GM19193 (cell line): ENCODE data around the gene SUOX.

Source experiments
- POLR2A ChIP-seq: IDR thresholded peaks from 4 replicates; pipeline ENCODE4 v1.6.1; 2011; ENCODE audit not compliant: insufficient read depth, insufficient read length; ENCODE audit errors: extremely low read depth

SUOX gene

DNA sequence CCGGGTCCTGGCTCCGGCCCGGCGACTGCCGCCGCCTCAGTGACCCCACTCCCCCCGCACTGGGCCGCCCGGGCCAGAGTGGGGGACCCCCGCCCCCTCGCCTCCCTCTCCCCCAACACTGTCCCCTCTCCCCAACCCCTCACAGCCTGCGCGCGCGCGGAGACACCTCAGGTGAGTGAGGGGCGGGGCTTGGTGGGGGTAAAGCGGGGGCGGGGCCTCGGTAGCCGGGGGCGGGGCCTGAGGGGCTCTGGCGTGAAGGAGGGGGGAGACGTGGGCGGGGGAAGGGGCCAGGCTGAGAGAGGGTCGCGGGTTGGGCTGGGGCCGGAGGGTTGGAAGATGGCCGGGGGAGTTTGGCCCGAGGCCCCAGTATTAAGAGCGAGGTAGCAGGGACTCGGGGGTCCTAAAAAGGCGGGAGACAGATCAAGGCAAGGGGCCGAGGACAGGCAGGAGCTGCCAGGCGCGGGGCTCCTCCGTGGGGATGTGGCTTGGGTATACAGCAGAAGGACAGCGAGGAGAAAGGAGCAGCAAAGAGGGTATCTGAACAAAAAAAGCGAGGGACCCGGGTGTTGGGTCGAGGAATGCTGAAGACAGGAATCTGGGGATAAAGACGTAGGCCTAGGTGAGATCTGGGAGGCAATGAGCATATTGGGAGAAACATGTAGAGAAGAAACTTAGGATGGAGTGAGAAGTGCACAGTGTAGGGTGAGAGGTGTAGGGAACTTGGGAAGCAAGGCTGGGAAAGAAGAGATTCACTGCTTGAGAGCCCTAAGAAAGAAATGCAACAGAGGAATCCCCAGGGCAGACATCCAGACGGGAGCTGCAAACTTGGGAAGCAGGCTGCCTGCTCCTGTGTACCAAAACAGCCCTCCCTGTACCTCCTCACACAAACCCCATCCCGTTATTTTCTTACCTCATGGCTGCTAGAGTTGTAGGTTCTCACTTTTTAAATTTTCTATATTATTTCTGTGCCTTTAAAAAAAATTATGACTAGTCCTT lies 10.8 kb downstream of the SUOX start:
- TF ChIP-seq POLR2A, result no peak

DNA sequence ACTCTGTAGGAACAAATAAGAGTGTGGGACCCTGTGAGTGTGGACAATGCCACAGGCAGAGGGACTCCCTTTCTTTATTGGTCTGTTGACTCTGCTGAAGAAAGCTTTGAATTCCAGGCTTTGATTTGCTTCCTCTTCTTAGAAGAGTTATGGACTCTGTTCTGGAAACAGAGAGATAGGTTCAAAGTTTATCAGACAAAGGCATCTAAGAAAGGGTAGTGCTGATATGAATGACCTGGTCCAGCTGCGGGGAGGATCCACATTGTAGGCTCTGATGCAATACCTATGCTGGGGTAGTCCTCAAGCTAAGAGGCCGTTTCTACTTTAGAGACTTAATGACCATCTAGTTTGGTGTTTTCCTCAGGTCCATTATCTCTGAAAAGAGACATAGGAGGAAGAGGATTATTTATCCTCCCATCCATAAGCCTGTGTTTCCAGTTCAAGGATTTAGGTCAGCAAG lies 13.1 kb downstream of the SUOX start:
- TF ChIP-seq POLR2A, result no peak

DNA sequence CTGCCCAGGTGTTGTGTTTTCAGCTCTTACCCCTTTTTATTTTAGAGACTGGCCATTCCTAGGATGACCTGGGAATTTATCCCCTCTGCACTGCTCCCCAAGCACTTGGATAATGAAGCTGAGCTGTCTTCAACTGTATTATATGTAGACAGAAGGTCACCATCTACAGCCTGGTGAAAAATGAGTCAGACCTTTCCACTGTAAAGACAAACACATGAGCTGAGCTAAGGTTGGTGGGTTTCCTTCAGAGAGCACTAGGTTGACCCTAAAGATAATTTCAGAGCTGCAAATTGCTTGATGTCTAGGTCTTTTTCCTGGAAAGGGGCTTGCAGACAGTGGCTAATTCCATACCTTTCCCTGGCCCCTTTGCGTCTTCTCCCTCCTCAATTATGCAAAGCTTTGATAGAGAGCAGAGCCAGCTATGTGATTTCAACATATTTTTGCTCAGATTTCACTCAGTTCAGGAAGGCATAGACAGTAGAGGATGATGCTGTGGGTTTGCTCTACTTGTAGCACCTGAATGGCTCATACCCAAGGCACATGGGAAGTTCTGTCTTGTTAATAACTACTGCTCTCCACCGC lies 14.5 kb downstream of the SUOX start:
- TF ChIP-seq POLR2A, result no peak

DNA sequence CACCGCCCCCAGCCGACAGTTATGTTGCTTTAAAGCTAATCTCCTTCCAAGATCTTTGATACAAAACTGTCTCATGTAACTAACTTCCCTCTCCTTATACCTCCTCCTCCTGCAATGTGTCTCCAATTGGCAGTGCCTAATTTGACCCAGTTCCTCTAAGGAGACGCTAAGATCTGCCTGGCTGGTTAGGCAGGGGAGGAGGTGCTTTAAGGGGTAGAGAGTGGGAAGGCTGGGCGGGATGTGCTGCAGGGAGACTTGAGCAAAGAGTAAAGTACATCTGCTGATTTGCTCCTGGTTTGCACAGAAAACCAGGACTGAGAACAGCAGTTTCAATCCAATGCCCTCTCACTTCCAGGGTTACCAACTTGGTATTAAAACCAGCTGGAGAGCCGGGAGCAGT lies 16.4 kb downstream of the SUOX start:
- no peak for TF ChIP-seq POLR2A

DNA sequence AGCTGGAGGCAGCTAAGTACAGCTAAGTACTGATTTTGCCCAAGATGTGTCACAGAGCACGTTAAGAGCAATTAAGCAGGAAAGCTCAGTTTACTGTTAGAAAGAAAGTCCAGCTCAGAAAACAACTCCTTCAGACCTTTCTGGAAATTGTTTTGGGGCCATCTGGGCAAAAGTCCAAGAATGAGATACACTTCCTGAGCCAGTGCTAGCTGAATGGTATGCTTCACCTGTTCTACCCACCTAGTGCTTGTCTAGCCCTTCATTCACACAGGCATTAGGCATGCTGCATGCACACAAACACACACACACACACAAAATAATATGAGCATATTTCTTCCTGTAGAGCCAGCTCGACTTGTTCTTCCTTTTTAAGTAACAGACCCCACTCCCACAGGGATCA lies 17.1 kb downstream of the SUOX start:
- no peak for TF ChIP-seq POLR2A

DNA sequence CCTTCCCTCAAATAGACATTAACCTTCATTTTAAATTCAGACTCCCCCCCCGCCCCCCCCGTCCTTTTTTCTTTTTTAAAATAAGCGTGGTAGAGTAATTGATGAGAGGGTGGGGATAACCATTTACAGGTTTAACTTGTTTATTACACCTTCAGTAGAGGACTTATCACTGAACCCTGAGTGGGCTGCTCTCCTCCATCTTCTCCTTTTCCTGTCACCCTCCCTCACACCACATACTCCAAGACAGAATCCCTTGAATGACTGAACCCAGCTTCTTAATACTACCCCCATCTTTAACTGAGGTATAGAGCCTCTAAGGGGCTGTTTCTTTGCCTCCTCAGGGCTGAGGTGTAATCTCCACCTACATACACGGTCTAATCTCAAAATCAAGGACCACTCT lies 20.1 kb downstream of the SUOX start:
- no peak for TF ChIP-seq POLR2A

DNA sequence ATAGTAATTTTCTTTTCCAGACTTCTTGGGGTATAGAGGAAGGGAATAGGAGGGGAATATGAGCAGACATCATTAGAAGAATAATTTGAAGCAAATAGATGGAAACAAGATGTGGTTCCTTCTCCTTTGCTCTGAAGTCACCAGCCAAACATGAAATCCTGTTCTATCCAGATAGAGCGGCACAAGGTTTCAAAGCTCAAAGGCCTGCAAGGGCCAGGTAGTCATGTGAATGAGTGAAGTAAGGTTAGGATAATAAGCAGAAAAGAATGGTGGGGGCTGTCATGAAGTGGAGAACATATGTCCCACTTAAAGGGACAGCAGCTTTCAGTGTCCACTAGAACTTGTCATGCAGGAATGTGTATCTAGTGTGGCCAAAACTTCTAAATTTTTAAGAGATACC lies 21.3 kb downstream of the SUOX start:
- TF ChIP-seq POLR2A, result no peak

DNA sequence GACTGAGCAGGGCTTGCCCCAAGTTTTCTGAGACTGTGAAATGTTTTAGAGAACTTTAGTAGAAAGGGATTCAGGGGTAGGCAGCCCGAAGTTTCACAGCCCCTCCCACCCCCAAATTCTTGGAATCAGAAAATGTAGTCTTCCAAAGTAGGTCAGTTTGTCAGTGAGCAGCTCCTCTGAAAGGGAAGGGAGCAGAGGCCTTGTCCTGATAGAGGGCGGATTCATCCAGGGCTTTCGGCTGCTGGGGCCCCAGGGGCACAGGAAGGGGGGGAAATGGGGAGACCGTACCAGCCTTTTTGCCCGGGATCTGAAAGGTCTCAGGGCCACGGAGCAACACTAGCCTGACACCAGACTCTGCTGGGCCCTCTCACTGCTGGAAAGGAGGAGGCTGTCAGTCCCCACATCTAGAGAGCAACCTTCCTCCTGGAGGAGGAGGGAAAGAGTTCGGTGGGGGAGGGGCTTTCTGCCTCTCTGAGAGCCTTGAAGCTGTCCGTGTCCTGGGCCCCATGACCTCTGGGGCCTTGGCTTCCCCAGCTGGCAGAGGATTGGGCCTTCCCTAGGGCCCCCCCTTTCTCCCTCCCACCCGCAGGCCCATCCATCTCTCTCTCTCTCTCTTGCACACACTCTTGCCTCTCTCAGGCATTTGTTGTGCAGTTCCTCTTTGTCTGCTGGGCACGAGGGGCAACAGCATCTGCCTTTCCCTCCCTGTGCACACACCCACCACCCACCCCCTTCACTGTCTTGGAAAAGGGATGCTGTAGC lies 23.5 kb downstream of the SUOX start, which contains the start of gene IKZF4:
Gene IKZF4, plus strand, starts transcription at position 621 of the 762 bp plus-strand sequence. CDS start 451 bp downstream, outside the sequence.
- TF ChIP-seq POLR2A, result no peak

DNA sequence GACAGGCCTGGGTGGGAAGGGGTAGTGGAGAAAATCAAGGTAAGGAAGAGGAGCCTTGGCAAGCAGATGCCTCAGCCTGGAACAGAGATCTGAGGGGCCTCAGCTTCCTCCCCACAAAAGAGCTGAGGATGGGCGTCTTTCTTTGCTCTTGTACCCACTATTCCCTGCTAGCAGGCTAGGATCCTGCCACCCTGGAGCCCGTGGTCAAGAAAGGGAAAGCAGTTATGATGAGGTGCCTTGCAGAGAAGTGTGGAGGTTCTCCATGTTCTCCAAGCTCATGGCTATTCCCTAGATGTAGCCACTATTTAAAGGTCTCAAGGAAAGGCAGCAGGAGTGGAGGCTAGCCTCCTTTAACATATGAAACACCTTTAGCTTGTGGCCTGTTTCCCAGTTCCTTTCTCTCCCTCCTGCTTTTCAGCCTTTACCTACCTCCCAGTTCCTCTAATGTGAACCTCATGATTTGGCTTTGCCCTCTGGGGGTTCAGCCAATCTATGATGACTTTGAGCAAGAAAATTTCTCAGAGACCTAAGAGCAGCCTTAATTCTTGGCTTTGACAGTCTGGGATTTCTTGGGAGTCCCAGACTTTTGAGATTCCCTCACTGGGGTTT lies 24.9 kb downstream of the SUOX start:
- no peak for TF ChIP-seq POLR2A

DNA sequence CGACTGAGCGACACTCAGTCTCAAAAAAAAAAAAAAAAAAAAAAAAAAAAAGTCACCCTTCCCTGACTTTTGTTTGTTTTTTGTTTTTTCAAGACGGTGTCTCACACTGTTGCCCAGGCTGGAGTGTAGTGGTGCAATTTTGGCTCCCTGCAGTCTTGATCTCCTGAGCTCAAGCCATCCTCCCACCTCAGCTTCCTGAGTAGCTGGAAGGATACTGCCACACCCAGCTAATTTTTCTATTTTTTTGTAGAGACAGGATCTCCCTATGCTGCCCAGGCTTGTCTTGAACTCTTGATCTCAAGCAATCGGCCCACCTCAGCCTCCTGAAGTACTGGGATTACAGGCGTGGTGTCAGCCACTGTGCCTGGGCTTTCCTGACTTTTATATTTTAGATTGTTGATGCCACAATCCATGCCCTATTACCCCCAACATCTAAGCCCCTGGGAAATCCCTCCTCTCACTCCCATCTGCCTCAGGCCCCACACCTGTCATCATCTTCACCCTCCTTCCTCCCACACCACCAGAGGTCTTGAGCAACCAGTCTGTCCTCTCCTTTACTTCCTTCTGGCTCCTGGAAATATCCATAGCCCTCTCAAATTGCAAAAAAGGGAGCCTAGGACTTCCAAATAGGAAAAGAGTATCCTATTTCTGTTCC lies 31.6 kb downstream of the SUOX start:
- no peak for TF ChIP-seq POLR2A

DNA sequence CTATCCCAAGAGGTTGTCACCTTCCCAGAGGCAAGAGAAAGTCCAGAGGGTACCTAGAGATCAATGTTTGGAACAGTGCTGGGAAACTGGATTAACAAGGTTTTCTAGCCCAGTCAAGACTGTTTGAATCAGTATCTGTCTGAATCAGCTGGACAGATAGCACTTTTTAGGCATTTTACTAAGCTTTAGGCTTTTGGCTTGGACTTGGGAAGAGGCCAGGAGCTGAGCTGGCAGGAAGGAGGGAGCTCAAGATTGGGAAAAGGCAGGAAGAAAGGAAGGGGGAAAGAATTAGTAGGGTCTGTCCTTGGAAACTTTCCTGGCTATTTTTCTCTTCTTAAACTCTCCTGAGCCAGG lies 32.1 kb downstream of the SUOX start:
- no peak for TF ChIP-seq POLR2A

DNA sequence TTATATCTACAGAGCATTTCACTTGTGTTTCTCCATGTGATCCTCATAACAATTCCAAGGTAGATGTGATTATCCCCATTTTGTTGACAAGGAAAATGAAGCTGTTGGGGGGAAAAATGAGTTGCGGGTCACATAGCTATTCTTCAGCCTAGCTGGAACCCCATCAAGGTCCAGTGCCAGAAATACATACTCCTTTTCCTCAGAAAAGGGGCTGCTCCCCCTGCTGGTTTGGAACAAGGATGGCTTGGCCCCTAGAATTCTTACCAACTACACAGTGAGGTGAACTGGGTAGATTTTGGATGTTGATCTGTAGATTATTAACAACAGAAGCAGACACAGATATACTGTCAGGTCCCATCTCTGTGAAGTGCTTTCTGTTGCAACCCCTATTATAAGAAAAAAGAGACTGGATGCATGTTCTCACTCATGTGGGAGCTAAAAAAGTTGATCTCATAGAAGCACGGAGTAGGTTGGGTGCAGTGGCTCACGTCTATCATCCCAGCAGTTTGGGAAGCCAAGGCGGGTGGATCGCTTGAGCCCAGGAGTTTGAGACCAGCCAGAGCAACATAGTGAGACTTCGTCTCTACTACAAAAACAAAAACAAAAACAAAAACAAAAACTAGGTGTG lies 32.7 kb downstream of the SUOX start:
- TF ChIP-seq POLR2A, result no peak

DNA sequence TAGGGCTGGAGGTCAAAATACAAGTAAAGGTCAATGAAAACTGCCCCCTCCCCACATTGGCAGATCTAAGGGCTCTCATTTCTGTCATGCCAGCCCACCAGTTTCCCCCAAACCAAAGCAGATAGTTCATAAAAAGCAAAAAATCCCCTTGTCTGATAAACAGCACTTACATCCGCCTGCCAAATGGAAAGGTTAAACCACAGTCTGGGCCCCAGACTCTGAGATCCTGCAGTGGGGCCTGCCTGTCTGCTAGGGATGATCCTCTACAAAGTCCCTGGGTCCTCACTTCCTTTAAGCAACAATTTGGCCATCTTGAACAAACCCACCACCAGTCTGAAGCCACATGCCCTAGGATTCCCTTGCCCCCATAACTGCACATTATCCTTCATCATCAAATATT lies 34.9 kb downstream of the SUOX start:
- TF ChIP-seq POLR2A, result no peak
